GM12878 (cell line): ENCODE data around the gene LRIG3. TPM values are rescaled to one million over a fixed set of nuclear protein-coding genes. Genes with fewer than 3 reads are reported as not detected.

Source experiments
- ATAC-seq: fragments of 200-7000 bp; cut with Tn5 transposase; 3 replicates; pipeline ENCODE4 v1.9.1; 2020; ENCODE audit warnings: mild to moderate bottlenecking, moderate library complexity
- BruUV-seq: library from RNA; stranded (reverse); fragments of 400-500 nt; replicated peaks from 2 replicates; lab custom pipeline; 2021; lab: Mats Ljungman, UMichigan
- CTCF ChIA-PET: fragments of 300-600 bp; sonication (Branson Sonifier 250); formaldehyde crosslinking; extraction: SDS; loops from one replicate; lab custom pipeline; 2021; ENCODE audit warnings: inconsistent platforms; lab: Yijun Ruan, JAX
- POLR2A ChIA-PET: fragments of 350-600 bp; formaldehyde crosslinking; extraction: SDS; loops from one replicate; lab custom pipeline; 2021; ENCODE audit warnings: inconsistent platforms; lab: Charles Lee
- RAD21 ChIA-PET: fragments of 300-600 bp; sonication (Branson Sonifier 250); formaldehyde crosslinking; loops from one replicate; lab custom pipeline; 2023; ENCODE audit warnings: antibody characterized with exemption; ENCODE audit not compliant: unreplicated experiment; lab: Charles Lee
- SMC1A ChIA-PET: fragments of 300-600 bp; sonication (Branson Sonifier 250); formaldehyde crosslinking; loops from one replicate; lab custom pipeline; 2023; ENCODE audit not compliant: unreplicated experiment, uncharacterized antibody; lab: Charles Lee
- DNase-seq: peaks from one replicate; pipeline ENCODE4 v3.0.0-alpha.2; 2011; ENCODE audit warnings: low read depth, low spot score
- FAIRE-seq: peaks from 3 replicates; lab custom pipeline; 2011; peaks lifted over from hg19 to GRCh38; lab: Jason Lieb, UNC
- H2AFZ ChIP-seq: 2 replicates; pipeline ENCODE4 v1.6.0; 2011; ENCODE audit warnings: low read depth, low read length, control low read depth; ENCODE audit not compliant: control insufficient read depth
- H3K27ac ChIP-seq: 2 replicates; pipeline ENCODE4 v1.5.1; 2011; ENCODE audit warnings: control low read depth; ENCODE audit not compliant: control insufficient read depth, insufficient read depth
- H3K27me3 ChIP-seq, 2 experiments: replicated peaks in 1 of 2; 2 replicates each; pipeline versions ENCODE4 v1.6.0 to v1.6.1; 2011; ENCODE audit warnings: low read length in 1 of 2; ENCODE audit not compliant: control insufficient read depth in 2 of 2, insufficient read depth in 2 of 2
- H3K36me3 ChIP-seq, 2 experiments: 2 replicates each; pipeline ENCODE4 v1.5.1; 2011; ENCODE audit warnings: low read length in 1 of 2; ENCODE audit not compliant: control insufficient read depth in 2 of 2, insufficient read depth in 2 of 2
- H3K4me1 ChIP-seq: 2 replicates; pipeline ENCODE4 v1.6.1; 2011; ENCODE audit warnings: mild to moderate bottlenecking, low read length, moderate library complexity, mixed read lengths; ENCODE audit not compliant: control insufficient read depth, insufficient read depth
- H3K4me2 ChIP-seq: 2 replicates; pipeline ENCODE4 v1.6.0; 2011; ENCODE audit warnings: control low read depth; ENCODE audit not compliant: control insufficient read depth, insufficient read depth
- H3K4me3 ChIP-seq: fragments of 200-600 bp; sonication (generic); 2 replicates; pipeline ENCODE4 v1.5.1; 2016
- H3K79me2 ChIP-seq: 2 replicates; pipeline ENCODE4 v1.6.0; 2011; ENCODE audit warnings: low read length; ENCODE audit not compliant: control insufficient read depth, insufficient read depth
- H3K9ac ChIP-seq: 2 replicates; pipeline ENCODE4 v1.8.0; 2011; ENCODE audit warnings: low read length, control low read depth, mixed read lengths; ENCODE audit not compliant: control insufficient read depth, insufficient read depth
- H3K9me3 ChIP-seq: replicated peaks from 3 replicates; pipeline ENCODE4 v1.5.1; 2011; ENCODE audit warnings: mild to moderate bottlenecking, low read length; ENCODE audit not compliant: control insufficient read depth, insufficient read depth
- H4K20me1 ChIP-seq: 2 replicates; pipeline ENCODE4 v1.6.0; 2011; ENCODE audit not compliant: control insufficient read depth, insufficient read depth
- ATF3 ChIP-seq: IDR thresholded peaks from 2 replicates; pipeline ENCODE4 v1.6.1; 2011; ENCODE audit warnings: low read depth, mild to moderate bottlenecking, low read length, moderate library complexity, borderline replicate concordance; ENCODE audit errors: extremely low read depth
- CREB1 ChIP-seq: IDR thresholded peaks from 2 replicates; pipeline ENCODE4 v1.6.1; 2012; ENCODE audit warnings: low read depth, mild to moderate bottlenecking, inconsistent platforms
- CUX1 ChIP-seq: IDR thresholded peaks from 2 replicates; pipeline ENCODE4 v1.6.1; 2012; ENCODE audit warnings: improper control_type of control experiment, low read depth, low read length; ENCODE audit not compliant: insufficient replicate concordance
- EGR1 ChIP-seq, 2 experiments: IDR thresholded peaks; 1 replicate in 1 of 2; 2 replicates in 1 of 2; pipeline ENCODE4 v1.6.1; 2011 to 2012; ENCODE audit warnings: low read depth in 2 of 2, low read length in 2 of 2, borderline replicate concordance in 1 of 2, mild to moderate bottlenecking in 1 of 2, moderate library complexity in 1 of 2
- JUND ChIP-seq: IDR thresholded peaks from 2 replicates; pipeline ENCODE4 v1.6.1; 2012; ENCODE audit warnings: low read depth, mild to moderate bottlenecking, low read length, improper control_type of control experiment, moderate library complexity
- KAT2A ChIP-seq: conservative IDR thresholded peaks from 2 replicates; pipeline ENCODE4 v1.6.1; 2011; ENCODE audit warnings: low read depth, low read length; ENCODE audit not compliant: control insufficient read depth
- MTA2 ChIP-seq: fragments of 450-650 bp; IDR thresholded peaks from 2 replicates; pipeline ENCODE4 v1.6.1; 2016; ENCODE audit warnings: low read depth, mild to moderate bottlenecking, moderate library complexity
- POLR2AphosphoS5 ChIP-seq: IDR thresholded peaks from 2 replicates; pipeline ENCODE4 v1.6.1; 2011; ENCODE audit warnings: mild to moderate bottlenecking, low read length, inconsistent platforms
- RFX5 ChIP-seq: IDR thresholded peaks from 2 replicates; pipeline ENCODE4 v1.6.1; 2011; ENCODE audit warnings: low read depth, low read length, improper control_type of control experiment
- SMAD1 ChIP-seq: fragments of 450-650 bp; IDR thresholded peaks from 2 replicates; pipeline ENCODE4 v1.6.1; 2018; ENCODE audit warnings: mild to moderate bottlenecking, low read depth; ENCODE audit not compliant: partially characterized antibody
- SUPT20H ChIP-seq: IDR thresholded peaks from 2 replicates; pipeline ENCODE4 v1.6.1; 2011; ENCODE audit warnings: low read depth, mild to moderate bottlenecking, low read length, moderate library complexity, borderline replicate concordance; ENCODE audit not compliant: control insufficient read depth
- ZNF217 ChIP-seq: fragments of 450-650 bp; IDR thresholded peaks from 2 replicates; pipeline ENCODE4 v1.6.1; 2017; ENCODE audit warnings: antibody characterized with exemption, mild to moderate bottlenecking
- ZNF687 ChIP-seq: fragments of 450-650 bp; IDR thresholded peaks from 2 replicates; pipeline ENCODE4 v1.6.1; 2017; ENCODE audit warnings: mild to moderate bottlenecking, moderate library complexity
- WGBS: methylation state at CpG from one replicate; pipeline ENCODE4 v1.1.6; 2016; ENCODE audit warnings: low lambda C conversion rate; ENCODE audit not compliant: insufficient replicate concordance, insufficient coverage; ENCODE audit errors: missing lambda C conversion rate; 5-methylcytosine and 5-hydroxymethylcytosine counted together
- in situ Hi-C: fragments of 300-500 bp; cut with MboI; formaldehyde crosslinking; loops from 9 replicates; pipeline ENCODE4 v1.14.3; 2018; ENCODE audit warnings: mixed read lengths
- intact Hi-C: fragments of 100-400 bp; cut with micrococcal nuclease; formaldehyde crosslinking; loops from one replicate; pipeline ENCODE4 v1.14.2; 2022; ENCODE audit not compliant: unreplicated experiment
- polyA plus RNA-seq, 11 experiments: library from polyadenylated mRNA; depleted of rRNA in 4 of 11; unstranded in 6 of 11; stranded (reverse) in 5 of 11; fragments of >200 nt; fragmentation: Nextera tagmentation in 4 of 11; fragmentation: Illumina TruSeq in 1 of 11; extraction: Ambion mirVana in 4 of 11; extraction: Trizol in 1 of 11; gene quantifications; 1 replicate in 1 of 11; 2 replicates in 10 of 11; pipeline versions ENCODE4 v1.2.1 to v1.2.3, GENCODE V29; 2011 to 2016; ENCODE audit warnings: inconsistent platforms in 2 of 11, missing spikeins in 2 of 11, low read depth in 1 of 11
- total RNA-seq, 4 experiments: library from RNA; depleted of rRNA in 3 of 4; stranded (reverse); fragments of >200 nt in 3 of 4; fragmentation: Illumina TruSeq in 1 of 4; extraction: Trizol in 1 of 4; gene quantifications; 2 replicates each; pipeline versions ENCODE4 v1.2.1 to v1.2.3, GENCODE V29; 2013 to 2021

Gene LRIG3
- total and polyA plus RNA-seq, 10 of the 15 experiments (the other 5 are each of a cell fraction or from before 2014, with no cell fraction given), result 0.95 to 8.5 (median 5.0) TPM

- H4K20me1 ChIP-seq, result no peaks in the 10 kb centered on the region
- H3K27ac ChIP-seq, result no peak overlapping the region
- WGBS, result 34% methylated on average over 8 of the region's 8 CpGs
- no peaks in the 10 kb centered on the region; a peak in 1 of 4 replicates for H3K27me3 ChIP-seq
- no peak overlapping the region for H2AFZ ChIP-seq
- H3K79me2 ChIP-seq, result no peaks in the 10 kb centered on the region
- no peak overlapping the region for H3K9ac ChIP-seq
- H3K4me1 ChIP-seq, result no peaks in the 10 kb centered on the region
- in situ Hi-C loops, result no loop called here
- intact Hi-C loops, result no loop called here
- RAD21 ChIA-PET, result no interaction called here
- H3K4me2 ChIP-seq, result no peak overlapping the region
- H3K4me3 ChIP-seq, result no peak overlapping the region
- DNase-seq (no peak), FAIRE-seq (no peak), ATAC-seq (no peak)
- no TSS peak for BruUV-seq
- SMC1A ChIA-PET, result interaction anchor here (0.8 to 1.4 kb wide), 4 partner anchors 10 to 641 kb away, joined by 3 to 4 read pairs (median 4); no protein-coding TSS in a partner anchor
- TF ChIP-seq ATF3 (no peak), SMAD1 (no peak), CUX1 (no peak), CREB1 (no peak), ZNF217 (no peak), POLR2AphosphoS5 (no peak), RFX5 (no peak), JUND (no peak), MTA2 (no peak), ZNF687 (no peak), EGR1 (IDR thresholded peaks at IDR 0.05; ENCODE audit: borderline replicate concordance in 1 of 2, low read depth in 2 of 2, low read length in 2 of 2) (no peak), SUPT20H (no peak), KAT2A (no peak)
- POLR2A ChIA-PET, result no interaction called here
- H3K9me3 ChIP-seq, result no peaks in the 10 kb centered on the region
- no peaks in the 10 kb centered on the region for H3K36me3 ChIP-seq
- CTCF ChIA-PET, result interaction anchor here (0.9 to 1.0 kb wide), 2 partner anchors 10 to 12 kb away, joined by 3 read pairs; partner anchors contain the start of gene LRIG3
These were observed 12.7 kb upstream of the LRIG3 start for GRCh38 chr12:58932806-58933681.
